Smooth muscle cell of the coronary artery (primary cell): ENCODE results near the gene MMP3. TPM values are rescaled to one million over a fixed set of nuclear protein-coding genes. Genes with fewer than 3 reads are reported as not detected.

Source experiments
- total RNA-seq: library from RNA; depleted of rRNA; stranded (reverse); fragments of >200 nt; gene quantifications from 2 replicates; pipeline ENCODE4 v1.2.3, GENCODE V29; 2014; ENCODE audit warnings: low replicate concordance

The MMP3 gene
- total RNA-seq, result 0.08 and 76.1 TPM in 2 replicates

DNA sequence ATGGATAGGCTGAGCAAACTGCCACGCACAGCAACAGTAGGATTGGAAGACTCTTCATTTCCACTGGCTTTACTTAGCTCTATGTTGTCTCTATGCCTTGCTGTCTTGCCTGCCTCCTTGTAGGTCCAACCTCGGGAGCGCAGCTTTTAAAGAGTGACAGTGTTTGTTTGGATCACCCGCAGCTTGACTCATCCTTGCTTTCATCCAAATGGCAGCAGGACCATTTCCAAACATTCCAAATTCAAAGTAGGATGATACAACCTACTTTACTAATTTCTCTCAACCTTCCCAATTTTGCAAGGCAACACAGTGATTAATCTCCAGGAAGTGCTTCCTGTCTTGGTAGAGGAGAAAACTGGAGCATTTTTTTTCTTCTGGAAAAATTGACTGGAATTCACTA is at the start of gene MMP3:
MMP3 (minus strand) TSS at position 121 of the 400 bp plus-strand sequence; CDS start at position 58, 63 bp downstream.

DNA sequence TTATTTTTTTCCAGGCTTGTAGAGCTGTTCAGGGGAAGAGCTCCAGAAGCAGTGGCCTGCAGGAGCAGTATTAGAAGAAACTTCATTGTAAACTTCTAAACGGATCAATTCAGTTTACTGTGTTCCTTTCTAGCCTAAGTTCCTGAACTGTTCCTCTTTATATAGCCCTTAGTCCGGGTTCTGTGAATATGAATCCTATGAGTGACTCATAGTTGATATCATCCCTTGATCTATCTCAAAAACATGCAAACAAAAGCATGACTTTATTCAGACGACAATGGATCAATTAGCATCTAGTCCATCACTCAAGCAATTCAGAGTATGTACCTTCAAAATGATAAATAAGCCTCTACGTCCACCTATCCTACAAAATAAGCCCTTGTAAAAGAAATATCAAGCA is 31.4 kb upstream of the MMP3 start, which contains the start of gene MMP12:
MMP12 (minus strand) TSS at position 131 of the 400 bp plus-strand sequence; CDS start at position 86, 45 bp downstream.

DNA sequence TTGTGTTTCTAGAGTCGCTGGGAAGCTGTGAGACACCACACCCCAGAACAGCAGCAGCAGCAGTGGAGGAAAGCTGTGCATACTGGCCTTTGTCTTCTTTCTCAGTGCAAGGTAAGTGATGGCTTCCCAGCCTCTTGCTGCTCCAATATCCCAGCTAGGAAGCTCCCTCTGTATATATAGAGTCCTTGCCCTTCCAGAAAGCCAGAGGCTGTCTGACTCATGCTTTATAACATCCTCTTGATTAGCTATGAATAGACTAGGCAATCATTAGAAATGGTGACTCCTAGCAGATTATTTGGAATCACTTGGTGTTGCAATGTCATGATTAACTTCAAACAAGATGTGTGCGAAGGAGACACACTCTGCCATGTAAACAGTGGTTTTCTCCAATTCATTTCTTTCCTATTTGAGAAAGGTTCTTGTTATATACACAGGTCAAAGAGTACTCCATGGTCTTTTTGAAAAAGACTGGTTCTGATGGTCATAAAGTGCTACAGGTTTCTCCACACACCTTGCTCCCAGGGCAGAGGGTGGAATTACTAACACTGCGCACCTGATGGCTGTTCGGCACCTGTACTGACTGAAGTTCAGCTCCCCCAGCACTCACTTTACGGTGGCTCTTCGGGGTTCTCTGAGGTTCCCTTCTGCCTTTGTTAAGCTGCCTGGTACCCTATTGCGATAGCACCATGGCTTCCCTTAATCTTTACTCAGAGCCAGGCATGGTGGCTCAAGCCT is 45.2 kb downstream of the MMP3 start, which contains the start of gene MMP1:
MMP1 (minus strand) TSS at position 149 of the 735 bp plus-strand sequence; CDS start at position 81, 68 bp downstream.

Other genes with a start within 250 kb of the MMP3 start
- gene MMP20, start 218.3 kb downstream of the MMP3 start, total RNA-seq, result not detected in 2 replicates
- gene MMP27, start 137.8 kb downstream of the MMP3 start, total RNA-seq, result 1.3 TPM in 1 of 2 replicates, not detected in the other
- gene MMP8, start 118.7 kb downstream of the MMP3 start, total RNA-seq, result not detected in 2 replicates
- 0.35 and 3.2 TPM in 2 replicates for gene MMP10, start 63.0 kb downstream of the MMP3 start, total RNA-seq
- 73.8 and 4,826 TPM in 2 replicates for gene MMP1, start 45.4 kb downstream of the MMP3 start, total RNA-seq
- under 0.01 and 9.1 TPM in 2 replicates for gene MMP12, start 31.4 kb upstream of the MMP3 start, total RNA-seq
- not detected in 2 replicates for gene MMP13, start 112.1 kb upstream of the MMP3 start, total RNA-seq
- gene DCUN1D5, start 248.6 kb upstream of the MMP3 start, total RNA-seq, result 17.0 and 63.1 TPM in 2 replicates